GM23338 (cell line): ENCODE results near the gene ZSCAN4. TPM values are rescaled to one million over a fixed set of nuclear protein-coding genes. Genes with fewer than 3 reads are reported as not detected.

Experiments
- ATAC-seq: fragments of 200-7000 bp; cut with Tn5 transposase; 3 replicates; pipeline ENCODE4 v1.9.1; 2020
- DNase-seq: peaks from one replicate; pipeline ENCODE4 v3.0.0-alpha.2; 2015; ENCODE audit warnings: low spot score
- H2AFZ ChIP-seq: fragments of 200-600 bp; sonication (generic); 2 replicates; pipeline ENCODE4 v1.8.0; 2016; ENCODE audit warnings: antibody characterized with exemption, mild to moderate bottlenecking, moderate library complexity
- H3F3A ChIP-seq: fragments of 200-600 bp; sonication (generic); replicated peaks from 2 replicates; pipeline ENCODE4 v1.8.0; 2017; ENCODE audit warnings: antibody characterized with exemption, mixed run types, low read depth
- H3K27ac ChIP-seq: fragments of 200-600 bp; sonication (generic); 2 replicates; pipeline ENCODE4 v1.6.1; 2016; ENCODE audit warnings: low read depth
- H3K27me3 ChIP-seq: fragments of 200-600 bp; sonication (generic); 2 replicates; pipeline ENCODE4 v1.8.0; 2016; ENCODE audit warnings: mild to moderate bottlenecking, mixed run types, moderate library complexity; ENCODE audit not compliant: insufficient read depth
- H3K36me3 ChIP-seq: fragments of 200-600 bp; sonication (generic); 2 replicates; pipeline ENCODE4 v1.8.0; 2016; ENCODE audit warnings: mild to moderate bottlenecking; ENCODE audit not compliant: insufficient read depth
- H3K4me1 ChIP-seq: fragments of 200-600 bp; sonication (generic); 2 replicates; pipeline ENCODE4 v1.8.0; 2016; ENCODE audit warnings: mild to moderate bottlenecking, moderate library complexity; ENCODE audit not compliant: insufficient read depth
- H3K4me2 ChIP-seq: fragments of 200-600 bp; sonication (generic); 2 replicates; pipeline ENCODE4 v1.7.1; 2017; ENCODE audit warnings: mixed run types
- H3K4me3 ChIP-seq: fragments of 200-600 bp; sonication (generic); 2 replicates; pipeline ENCODE4 v1.6.1; 2016; ENCODE audit warnings: mixed run types
- H3K79me2 ChIP-seq: fragments of 200-600 bp; sonication (generic); replicated peaks from 2 replicates; pipeline ENCODE4 v1.8.0; 2017; ENCODE audit warnings: mild to moderate bottlenecking; ENCODE audit not compliant: insufficient read depth
- H3K9me2 ChIP-seq: fragments of 200-600 bp; sonication (generic); 2 replicates; pipeline ENCODE4 v1.8.0; 2017; ENCODE audit not compliant: insufficient read depth
- H4K20me1 ChIP-seq: fragments of 200-600 bp; sonication (generic); replicated peaks from 2 replicates; pipeline ENCODE4 v1.8.0; 2017; ENCODE audit warnings: mild to moderate bottlenecking; ENCODE audit not compliant: insufficient read depth
- H3K27ac Mint-ChIP-seq: 2 replicates; pipeline ENCODE4 v1.8.0; 2020; ENCODE audit warnings: inconsistent platforms, mild to moderate bottlenecking, moderate library complexity, mixed read lengths
- H3K27me3 Mint-ChIP-seq: 3 replicates; pipeline ENCODE4 v1.8.0; 2022; ENCODE audit warnings: low read depth, mild to moderate bottlenecking, moderate library complexity, mixed read lengths, inconsistent platforms; ENCODE audit not compliant: insufficient read depth, poor library complexity
- H3K36me3 Mint-ChIP-seq: 3 replicates; pipeline ENCODE4 v1.8.0; 2021; ENCODE audit warnings: low read depth, mild to moderate bottlenecking, inconsistent platforms, moderate library complexity, mixed read lengths
- H3K4me1 Mint-ChIP-seq: 3 replicates; pipeline ENCODE4 v1.8.0; 2020; ENCODE audit warnings: mild to moderate bottlenecking, inconsistent platforms, mixed read lengths
- H3K4me3 Mint-ChIP-seq: 3 replicates; pipeline ENCODE4 v1.8.0; 2021; ENCODE audit warnings: moderate library complexity, mild to moderate bottlenecking, inconsistent platforms, mixed read lengths
- H3K9me3 Mint-ChIP-seq: 3 replicates; pipeline ENCODE4 v1.8.0; 2020; ENCODE audit warnings: moderate library complexity, mild to moderate bottlenecking, inconsistent platforms, mixed read lengths
- CREB1 ChIP-seq: fragments of 250-450 bp; sonication (Bioruptor Pico); IDR thresholded peaks from 2 replicates; pipeline ENCODE4 v1.5.0; 2020; ENCODE audit warnings: low read depth, mild to moderate bottlenecking, moderate library complexity
- CTCF ChIP-seq, 2 experiments: fragments of 200-600 bp in 1 of 2; sonication (generic) in 1 of 2; conservative IDR thresholded peaks; 2 replicates each; pipeline versions ENCODE4 v1.5.1 to v1.6.1; 2016 to 2017; ENCODE audit warnings: antibody characterized with exemption in 2 of 2, low read depth in 2 of 2, mild to moderate bottlenecking in 2 of 2, moderate library complexity in 1 of 2
- EZH2 ChIP-seq: fragments of 200-600 bp; sonication (generic); IDR thresholded peaks from one replicate; pipeline ENCODE4 v1.8.0; 2017; ENCODE audit warnings: antibody characterized with exemption, mild to moderate bottlenecking, low read depth; ENCODE audit not compliant: unreplicated experiment
- EZH2phosphoT487 ChIP-seq: fragments of 200-600 bp; sonication (generic); IDR thresholded peaks from one replicate; pipeline ENCODE4 v1.8.1; 2018; ENCODE audit warnings: antibody characterized with exemption; ENCODE audit not compliant: unreplicated experiment
- JUNB ChIP-seq: IDR thresholded peaks from one replicate; pipeline ENCODE4 v1.6.1; 2016; ENCODE audit warnings: antibody characterized with exemption; ENCODE audit not compliant: unreplicated experiment
- NANOG ChIP-seq: IDR thresholded peaks from 2 replicates; pipeline ENCODE4 v1.6.1; 2016; ENCODE audit warnings: antibody characterized with exemption, borderline replicate concordance
- POLR2AphosphoS5 ChIP-seq: IDR thresholded peaks from 2 replicates; pipeline ENCODE4 v1.6.1; 2016; ENCODE audit warnings: antibody characterized with exemption, low read depth
- REST ChIP-seq: IDR thresholded peaks from one replicate; pipeline ENCODE4 v1.6.1; 2018; ENCODE audit warnings: antibody characterized with exemption; ENCODE audit not compliant: unreplicated experiment
- STAT1 ChIP-seq: IDR thresholded peaks from one replicate; pipeline ENCODE4 v1.6.1; 2016; ENCODE audit warnings: antibody characterized with exemption; ENCODE audit not compliant: unreplicated experiment
- ZNF114 ChIP-seq: fragments of 250-450 bp; sonication (Bioruptor Pico); IDR thresholded peaks from 2 replicates; pipeline ENCODE4 v1.5.0; 2020; ENCODE audit warnings: mild to moderate bottlenecking, moderate library complexity
- ZNF331 ChIP-seq: fragments of 250-450 bp; sonication (Bioruptor Pico); IDR thresholded peaks from 2 replicates; pipeline ENCODE4 v1.5.0; 2020; ENCODE audit warnings: low read depth, mild to moderate bottlenecking, moderate library complexity
- ZNF462 ChIP-seq: fragments of 250-450 bp; sonication (Bioruptor Pico); IDR thresholded peaks from 2 replicates; pipeline ENCODE4 v1.5.0; 2020; ENCODE audit warnings: mild to moderate bottlenecking, moderate library complexity
- polyA plus RNA-seq: library from polyadenylated mRNA; unstranded; fragments of >200 nt; fragmentation: Nextera tagmentation; extraction: Ambion mirVana; gene quantifications from 2 replicates; pipeline ENCODE4 v1.2.1, GENCODE V29; 2016
- total RNA-seq: library from RNA; depleted of rRNA; stranded (reverse); fragments of >200 nt; shearing (Covaris generic); gene quantifications from 2 replicates; pipeline ENCODE4 v1.2.3, GENCODE V29; 2014
- TF ChIP-seq, protein P1 (sequence below): IDR thresholded peaks from 2 replicates; pipeline ENCODE4 v1.6.1; 2016; ENCODE audit warnings: antibody characterized with exemption

ZSCAN4 gene
- total and polyA plus RNA-seq, 2 experiments from 2014 or later = not detected

GRCh38 chr19:57623091-57623490 is 45.6 kb upstream of the ZSCAN4 start:
- peaks cover 14% of the 10 kb centered on the region for H4K20me1 ChIP-seq
- H3K4me1 ChIP-seq = no peaks in the 10 kb centered on the region
- TF ChIP-seq CTCF (conservative IDR thresholded peaks at IDR 0.05; ENCODE audit: low read depth in 2 of 2) (no peak), ZNF462 (CRISPR knock-in tag) (no peak), EZH2phosphoT487 (no peak), STAT1 (no peak), REST (no peak), POLR2AphosphoS5 (no peak), ZNF114 (CRISPR knock-in tag) (no peak), EZH2 (no peak), JUNB (no peak), ZNF331 (CRISPR knock-in tag) (no peak), NANOG (no peak), CREB1 (CRISPR knock-in tag) (no peak)
- TF ChIP-seq, protein P1, sequence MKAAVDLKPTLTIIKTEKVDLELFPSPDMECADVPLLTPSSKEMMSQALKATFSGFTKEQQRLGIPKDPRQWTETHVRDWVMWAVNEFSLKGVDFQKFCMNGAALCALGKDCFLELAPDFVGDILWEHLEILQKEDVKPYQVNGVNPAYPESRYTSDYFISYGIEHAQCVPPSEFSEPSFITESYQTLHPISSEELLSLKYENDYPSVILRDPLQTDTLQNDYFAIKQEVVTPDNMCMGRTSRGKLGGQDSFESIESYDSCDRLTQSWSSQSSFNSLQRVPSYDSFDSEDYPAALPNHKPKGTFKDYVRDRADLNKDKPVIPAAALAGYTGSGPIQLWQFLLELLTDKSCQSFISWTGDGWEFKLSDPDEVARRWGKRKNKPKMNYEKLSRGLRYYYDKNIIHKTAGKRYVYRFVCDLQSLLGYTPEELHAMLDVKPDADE = no peak
- Mint-ChIP-seq H3K4me1 (no peaks in the 10 kb centered on the region), H3K36me3 (peaks cover 75% of the 10 kb centered on the region), H3K27me3 (peaks cover 3% of the 10 kb centered on the region), H3K9me3 (peaks cover 73% of the 10 kb centered on the region), H3K4me3 (no peak overlapping the region), H3K27ac (no peak overlapping the region)
- H3K27ac ChIP-seq = no peak overlapping the region
- ATAC-seq (no peak), DNase-seq (no peak)
- no peaks in the 10 kb centered on the region for H3K9me2 ChIP-seq
- H3K36me3 ChIP-seq = peaks cover 60% of the 10 kb centered on the region
- H3K27me3 ChIP-seq = no peaks in the 10 kb centered on the region
- H3F3A ChIP-seq = 0 out of 2 replicates have a peak, but pooled peaks cover 11% of the 10 kb centered on the region
- peaks cover 67% of the 10 kb centered on the region for H3K79me2 ChIP-seq
- no peak overlapping the region for H3K4me3 ChIP-seq
- H3K4me2 ChIP-seq = no peak overlapping the region
- no peak overlapping the region for H2AFZ ChIP-seq
